Naive thymus-derived CD8-positive, alpha-beta T cell (primary cell): ENCODE data around the gene EBI3. TPM values are rescaled to one million over a fixed set of nuclear protein-coding genes. Genes with fewer than 3 reads are reported as not detected.
A peak's percentile ranks its signal among the peaks of the same experiment; 100 is the strongest.

Source experiments
- ATAC-seq, 2 donors: fragments of 150-1000 bp; cut with Tn5 transposase in 1 of 2; sonication (Bioruptor Pico), chemical (Tn5 transposase) in 1 of 2; 1 replicate in 1 of 2; 2 replicates in 1 of 2; pipeline ENCODE4 v1.10.0; 2021; ENCODE audit warnings: mild to moderate bottlenecking in 2 of 2, moderate library complexity in 2 of 2
- POLR2A ChIA-PET: fragments of 350-600 bp; sonication (Branson Sonifier 250); formaldehyde crosslinking; loops from one replicate; lab custom pipeline; 2021; ENCODE audit warnings: antibody characterized with exemption; lab: Charles Lee
- DNase-seq, 10 donors: peaks; one replicate each; pipeline versions ENCODE4 v3.0.0 to v3.0.0-alpha.2; 2020 to 2022
- H3K27ac Mint-ChIP-seq, 10 donors: one replicate each; pipeline ENCODE4 v1.8.0; 2020 to 2022; ENCODE audit warnings: mild to moderate bottlenecking in 10 of 10, mixed read lengths in 10 of 10, moderate library complexity in 4 of 10, inconsistent platforms in 1 of 10
- H3K27me3 Mint-ChIP-seq, 5 donors: one replicate each; pipeline ENCODE4 v1.8.0; 2021 to 2022; ENCODE audit warnings: mixed read lengths in 5 of 5
- H3K36me3 Mint-ChIP-seq, 3 donors: one replicate each; pipeline ENCODE4 v1.8.0; 2020 to 2022; ENCODE audit warnings: mixed read lengths in 3 of 3, mild to moderate bottlenecking in 2 of 3, inconsistent platforms in 1 of 3
- H3K4me1 Mint-ChIP-seq, 4 donors: one replicate each; pipeline ENCODE4 v1.8.0; 2021 to 2022; ENCODE audit warnings: mixed read lengths in 4 of 4
- H3K4me3 Mint-ChIP-seq, 10 donors: one replicate each; pipeline ENCODE4 v1.8.0; 2020 to 2022; ENCODE audit warnings: mild to moderate bottlenecking in 10 of 10, mixed read lengths in 10 of 10, moderate library complexity in 6 of 10, inconsistent platforms in 1 of 10
- H3K9me3 Mint-ChIP-seq, 9 donors: one replicate each; pipeline ENCODE4 v1.8.0; 2020 to 2022; ENCODE audit warnings: mixed read lengths in 9 of 9, mild to moderate bottlenecking in 3 of 9, inconsistent platforms in 1 of 9, moderate library complexity in 1 of 9
- polyA plus RNA-seq, 3 donors: library from polyadenylated mRNA; unstranded; fragments of 300-500 nt; fragmentation: Illumina TruSeq; gene quantifications; one replicate each; pipeline ENCODE4 v1.2.3, GENCODE V29; 2021
- total RNA-seq, 8 experiments: library from RNA in 2 of 8; stranded (reverse) in 2 of 8; gene quantifications; one replicate each; pipeline ENCODE4 v1.2.3 and lab custom pipeline; 2021 to 2026

Gene EBI3
- total RNA-seq (under 1 TPM; 0.36 to 0.47 TPM), polyA plus RNA-seq (not detected), total RNA-seq (lab: John Stamatoyannopoulos, UW) (0 to 0.67 (median 0) reads per million in 6 experiments)

DNA sequence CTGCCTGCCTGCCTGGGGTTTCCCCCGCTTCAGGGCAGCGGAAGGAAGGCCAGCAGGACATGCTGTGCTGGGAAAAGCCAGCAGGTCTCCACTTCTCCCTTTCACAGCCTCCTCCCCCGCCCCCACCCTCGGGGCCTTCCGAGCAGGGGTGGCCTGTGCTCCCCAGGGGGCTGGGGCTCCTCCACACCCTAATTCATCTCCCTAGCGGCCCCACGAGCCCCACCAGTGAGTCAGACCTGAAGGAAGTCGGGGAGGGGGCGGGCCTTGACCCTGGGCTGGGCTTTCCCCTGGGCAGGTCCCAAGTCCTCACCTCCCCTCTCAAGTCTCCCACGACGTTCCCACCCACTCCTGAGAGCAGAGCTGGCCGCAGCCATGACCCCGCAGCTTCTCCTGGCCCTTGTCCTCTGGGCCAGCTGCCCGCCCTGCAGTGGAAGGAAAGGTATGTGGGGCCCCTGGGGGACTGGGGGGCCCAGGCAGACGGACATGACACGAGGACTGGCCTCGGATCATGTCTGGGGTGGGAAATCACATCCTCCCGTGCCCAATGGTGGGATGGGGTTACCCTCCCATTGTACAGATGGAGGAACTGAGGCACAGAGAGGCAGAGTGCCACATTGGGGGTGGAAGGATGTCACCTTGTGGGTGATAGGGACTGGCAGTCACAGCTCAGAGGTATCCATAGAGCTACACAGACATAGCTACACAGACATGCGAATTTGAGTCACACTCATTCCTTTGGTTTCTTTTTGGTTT, at the start of gene EBI3:
Gene EBI3, plus strand, starts transcription at position 345 of the 753 bp plus-strand sequence. Its CDS starts 28 bp downstream, at position 373.
- POLR2A ChIA-PET, result interaction anchor here (0.6 kb wide), 1 partner anchor 11 kb away, joined by 4 read pairs; no protein-coding TSS in a partner anchor
- Mint-ChIP-seq H3K27ac (peak within 1 kb of the TSS in 1 of 10 donors; percentile 39), H3K4me3 (peak within 1 kb of the TSS in 1 of 10 donors; percentile 11), H3K27me3 (peaks cover 5 to 22% (median 8%) of the 10 kb centered on the region in 5 donors), H3K9me3 (no peaks in the 10 kb centered on the region), H3K36me3 (no peaks in the 10 kb centered on the region), H3K4me1 (peaks cover 0 to 4% (median 3%) of the 10 kb centered on the region in 4 donors)
- DNase-seq (peak in 2 of 10 donors; percentile 8 to 68), ATAC-seq (peak in 1 of 2 donors; percentile 27)

- H3K4me3 Mint-ChIP-seq, result peak overlapping the region; percentile 45 to 99 (median 63)
- POLR2A ChIA-PET, result no interaction called here
- H3K27ac Mint-ChIP-seq, result peak overlapping the region in 8 of 10 donors; percentile 16 to 93 (median 72)
- H3K27me3 Mint-ChIP-seq, result no peaks in the 10 kb centered on the region
- no peaks in the 10 kb centered on the region for H3K9me3 Mint-ChIP-seq
- DNase-seq (no peak), ATAC-seq (no peak)
- H3K36me3 Mint-ChIP-seq, result peaks cover 0 to 21% (median 7%) of the 10 kb centered on the region in 3 donors
- H3K4me1 Mint-ChIP-seq, result peaks cover 24 to 39% (median 36%) of the 10 kb centered on the region in 4 donors
These were observed 48.2 kb upstream of the EBI3 start for GRCh38 chr19:4181053-4181508.

- Mint-ChIP-seq H3K36me3 (peaks cover 0 to 18% (median 7%) of the 10 kb centered on the region in 3 donors), H3K4me1 (peaks cover 29 to 44% (median 42%) of the 10 kb centered on the region in 4 donors), H3K27me3 (peaks cover 0 to 2% (median 0%) of the 10 kb centered on the region in 5 donors), H3K9me3 (no peaks in the 10 kb centered on the region), H3K27ac (peak within 1 kb of the TSS; percentile 91 to 98 (median 96)), H3K4me3 (peak within 1 kb of the TSS; percentile 94 to 99 (median 97))
- peak; percentile 89 to 93 for ATAC-seq
- peak; percentile 92 to 98 (median 95) for DNase-seq
- POLR2A ChIA-PET, result no interaction called here
These were observed 47.1 kb upstream of the EBI3 start, which contains the start of the genes ANKRD24 and SIRT6 for GRCh38 chr19:4182084-4182810. Gene ANKRD24, plus strand, starts transcription at chr19:4182689. Its CDS starts 3,737 bp downstream, at chr19:4186426. Gene SIRT6, minus strand, starts transcription at chr19:4182563. Its CDS starts 24 bp downstream, at chr19:4182539.

DNA sequence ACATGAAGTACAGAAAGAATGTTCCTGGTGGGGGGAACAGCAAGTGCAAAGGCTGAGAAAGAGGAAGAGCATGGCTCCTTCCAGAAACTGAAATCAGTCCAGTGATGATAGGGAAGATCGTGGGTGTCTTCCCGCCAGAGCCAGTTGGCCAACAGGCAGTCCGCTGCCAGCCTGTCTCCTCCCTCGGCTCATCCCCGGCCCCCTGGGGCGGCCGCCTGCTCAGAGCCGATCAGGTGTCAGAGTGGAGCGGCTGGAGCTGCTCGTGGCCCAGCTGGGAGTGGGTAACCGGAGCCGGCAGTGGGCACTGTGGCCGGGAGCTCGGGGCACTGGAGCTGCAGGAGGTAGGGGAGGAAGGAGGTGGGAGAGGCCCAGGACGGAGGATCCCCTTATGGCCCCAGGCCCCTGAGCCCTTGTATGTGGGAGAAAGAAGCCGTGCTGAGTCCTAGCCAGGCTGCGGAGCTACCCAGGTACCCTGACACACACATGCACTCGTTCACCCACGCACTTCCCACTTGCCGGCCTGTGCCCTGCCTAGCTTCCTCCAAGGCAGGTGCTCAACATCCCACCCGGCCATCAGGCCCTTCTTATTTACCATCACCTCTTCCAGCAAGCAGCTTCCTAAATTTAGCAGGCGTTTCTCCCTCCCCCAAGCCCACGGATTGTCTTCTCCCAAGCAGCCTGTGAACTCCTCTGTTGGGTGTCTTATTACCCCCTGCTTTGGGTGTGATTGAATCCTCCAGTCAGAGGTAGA, 45.2 kb upstream of the EBI3 start:
- H3K4me3 Mint-ChIP-seq, result peak overlapping the region; percentile 26 to 99 (median 70)
- peak overlapping the region in 7 of 10 donors; percentile 59 to 91 (median 80) for H3K27ac Mint-ChIP-seq
- H3K9me3 Mint-ChIP-seq, result no peaks in the 10 kb centered on the region
- ATAC-seq (no peak), DNase-seq (no peak)
- POLR2A ChIA-PET, result interaction anchor here (0.8 kb wide), 1 partner anchor 1148 kb away, joined by 3 read pairs; no protein-coding TSS in a partner anchor
- H3K36me3 Mint-ChIP-seq, result peaks cover 0 to 12% (median 4%) of the 10 kb centered on the region in 3 donors
- peaks cover 0 to 2% (median 0%) of the 10 kb centered on the region in 5 donors for H3K27me3 Mint-ChIP-seq
- peaks cover 29 to 44% (median 41%) of the 10 kb centered on the region in 4 donors for H3K4me1 Mint-ChIP-seq

- peak overlapping the region in 7 of 10 donors; percentile 32 to 72 (median 44) for H3K4me3 Mint-ChIP-seq
These were observed 44.5 kb upstream of the EBI3 start for GRCh38 chr19:4184718-4185352.

GRCh38 chr19:4185413-4186086, 43.8 kb upstream of the EBI3 start:
- POLR2A ChIA-PET, result no interaction called here
- ATAC-seq (no peak), DNase-seq (no peak)
- peaks cover 0 to 2% (median 0%) of the 10 kb centered on the region in 5 donors for H3K27me3 Mint-ChIP-seq
- H3K36me3 Mint-ChIP-seq, result no peaks in the 10 kb centered on the region
- H3K4me3 Mint-ChIP-seq, result peak overlapping the region in 4 of 10 donors; percentile 18 to 54 (median 33)
- no peaks in the 10 kb centered on the region for H3K9me3 Mint-ChIP-seq
- H3K27ac Mint-ChIP-seq, result peak overlapping the region in 3 of 10 donors; percentile 2 to 80 (median 34)
- peaks cover 22 to 33% (median 28%) of the 10 kb centered on the region in 4 donors for H3K4me1 Mint-ChIP-seq

More at GRCh38 chr19:4184718-4185352, 44.5 kb upstream of the EBI3 start:
- no peak for DNase-seq
- peaks cover 0 to 2% (median 0%) of the 10 kb centered on the region in 5 donors for H3K27me3 Mint-ChIP-seq
- no peak for ATAC-seq
- peaks cover 22 to 38% (median 34%) of the 10 kb centered on the region in 4 donors for H3K4me1 Mint-ChIP-seq
- no peaks in the 10 kb centered on the region for H3K9me3 Mint-ChIP-seq
- POLR2A ChIA-PET, result interaction anchor here (0.8 kb wide), 1 partner anchor 1149 kb away, joined by 3 read pairs; no protein-coding TSS in a partner anchor
- H3K36me3 Mint-ChIP-seq, result peaks cover 0 to 5% (median 0%) of the 10 kb centered on the region in 3 donors
- peak overlapping the region in 6 of 10 donors; percentile 2 to 80 (median 80) for H3K27ac Mint-ChIP-seq

GRCh38 chr19:4186087-4186993, 43.0 kb upstream of the EBI3 start:
- H3K27me3 Mint-ChIP-seq, result peaks cover 0 to 2% (median 0%) of the 10 kb centered on the region in 5 donors
- no peak overlapping the region for H3K4me3 Mint-ChIP-seq
- peak overlapping the region in 2 of 10 donors; percentile 53 to 80 for H3K27ac Mint-ChIP-seq
- peak; percentile 55 to 58 for ATAC-seq
- H3K9me3 Mint-ChIP-seq, result no peaks in the 10 kb centered on the region
- POLR2A ChIA-PET, result interaction anchor here (0.6 kb wide), 1 partner anchor 199 kb away, joined by 4 read pairs; no protein-coding TSS in a partner anchor
- DNase-seq, result peak; percentile 40 to 84 (median 68)
- H3K4me1 Mint-ChIP-seq, result peaks cover 19 to 25% (median 22%) of the 10 kb centered on the region in 4 donors
- no peaks in the 10 kb centered on the region for H3K36me3 Mint-ChIP-seq

- Mint-ChIP-seq H3K4me3 (no peak overlapping the region), H3K27ac (no peak overlapping the region), H3K27me3 (peaks cover 0 to 2% (median 0%) of the 10 kb centered on the region in 5 donors), H3K9me3 (no peaks in the 10 kb centered on the region), H3K36me3 (no peaks in the 10 kb centered on the region), H3K4me1 (peaks cover 13 to 16% (median 14%) of the 10 kb centered on the region in 4 donors)
- DNase-seq (no peak), ATAC-seq (no peak)
- POLR2A ChIA-PET, result interaction anchor here (0.6 kb wide), 1 partner anchor 262 kb away, joined by 8 read pairs; no protein-coding TSS in a partner anchor
These were observed 41.8 kb upstream of the EBI3 start for GRCh38 chr19:4187313-4188122.

DNA sequence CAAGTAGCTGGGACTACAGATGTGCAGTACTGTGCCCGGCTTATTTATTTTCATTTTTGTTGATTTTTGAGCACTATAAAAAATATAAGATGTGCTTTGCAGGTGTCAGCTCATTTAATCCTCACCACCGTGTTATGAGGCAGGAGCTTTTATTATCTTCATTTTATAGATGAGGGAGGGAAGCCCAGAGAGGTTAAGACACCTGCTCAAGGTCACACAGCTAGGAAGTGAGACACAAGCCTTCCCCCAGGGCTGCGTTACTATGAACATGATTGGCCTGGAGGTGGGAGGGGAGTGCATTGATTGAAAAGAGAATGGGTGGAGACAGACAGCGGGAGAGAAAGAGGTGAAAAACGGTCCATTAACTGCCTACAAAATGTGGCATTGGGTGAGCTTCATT, 39.7 kb upstream of the EBI3 start:
- POLR2A ChIA-PET, result no interaction called here
- DNase-seq, result no peak
- H3K4me3 Mint-ChIP-seq, result no peak overlapping the region
- H3K27ac Mint-ChIP-seq, result no peak overlapping the region
- no peak for ATAC-seq
- H3K4me1 Mint-ChIP-seq, result peaks cover 5 to 14% (median 6%) of the 10 kb centered on the region in 4 donors
- no peaks in the 10 kb centered on the region for H3K9me3 Mint-ChIP-seq
- H3K27me3 Mint-ChIP-seq, result peaks cover 8 to 19% (median 11%) of the 10 kb centered on the region in 5 donors
- H3K36me3 Mint-ChIP-seq, result peaks cover 0 to 5% (median 3%) of the 10 kb centered on the region in 3 donors
